ENCODE results near the gene HDAC7.

The HDAC7 gene

DNA sequence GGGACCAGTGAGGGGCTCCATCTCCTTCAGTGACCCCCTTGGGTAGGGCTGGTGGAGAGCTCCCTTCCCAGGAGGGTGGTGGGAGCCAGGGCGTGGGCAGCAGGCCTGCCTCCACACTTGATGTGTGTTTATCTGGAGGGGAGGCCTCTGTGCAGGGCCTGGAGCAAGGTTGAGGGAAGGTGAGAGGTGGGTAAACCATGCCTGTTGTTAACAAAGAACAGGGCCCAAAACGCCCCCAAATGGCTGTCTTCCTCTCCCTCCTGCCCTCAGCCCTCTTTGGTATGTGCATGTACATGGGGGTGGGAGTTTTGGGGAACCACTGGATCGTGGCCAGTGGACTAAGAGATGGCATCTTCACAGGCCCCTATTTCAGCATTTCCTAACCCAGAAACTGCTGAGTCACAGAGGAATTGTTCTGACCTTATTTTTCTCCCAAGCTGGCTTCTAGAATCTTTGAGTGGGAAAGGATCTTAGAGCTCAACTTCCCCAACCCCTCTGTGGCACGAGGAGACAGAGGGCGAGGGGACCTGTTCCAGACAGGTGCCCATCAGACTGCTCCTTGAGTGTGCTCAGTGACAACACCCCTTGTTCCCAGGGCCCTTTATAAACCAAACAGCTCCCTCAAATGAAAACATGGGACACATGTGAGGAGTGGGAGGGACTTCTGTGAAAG, 43.1 kb downstream of the HDAC7 start:
- no peak for DNase-seq

- DNase-seq: no peak
These were observed 44.4 kb downstream of the HDAC7 start for GRCh38 chr12:47775100-47775911.

- no peak for DNase-seq
These were observed 45.0 kb downstream of the HDAC7 start for GRCh38 chr12:47774663-47775062.

GRCh38 chr12:47773858-47774580, 45.7 kb downstream of the HDAC7 start:
- DNase-seq: no peak

GRCh38 chr12:47773062-47773857, 46.4 kb downstream of the HDAC7 start, which contains the start of gene SLC48A1:
Gene SLC48A1 (plus strand): TSS chr12:47773238. CDS start chr12:47773305, 67 bp downstream.
- DNase-seq: peak; percentile 87

DNA sequence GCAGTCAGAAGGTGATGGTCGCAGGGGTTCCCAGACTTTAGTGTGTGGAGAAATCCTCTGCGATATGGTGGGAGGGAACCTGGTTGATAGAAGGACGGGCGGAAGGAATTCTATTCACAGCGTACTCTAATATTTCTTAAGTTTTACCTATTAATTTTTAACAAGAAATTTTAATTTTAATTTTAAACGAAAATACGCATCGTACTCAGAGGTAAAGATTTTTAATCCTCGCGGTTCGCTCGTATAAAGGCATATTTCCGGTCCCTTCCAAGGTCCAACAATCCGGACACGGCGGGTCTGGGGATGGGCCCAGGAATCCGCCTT, 47.0 kb downstream of the HDAC7 start:
- no peak for DNase-seq

DNA sequence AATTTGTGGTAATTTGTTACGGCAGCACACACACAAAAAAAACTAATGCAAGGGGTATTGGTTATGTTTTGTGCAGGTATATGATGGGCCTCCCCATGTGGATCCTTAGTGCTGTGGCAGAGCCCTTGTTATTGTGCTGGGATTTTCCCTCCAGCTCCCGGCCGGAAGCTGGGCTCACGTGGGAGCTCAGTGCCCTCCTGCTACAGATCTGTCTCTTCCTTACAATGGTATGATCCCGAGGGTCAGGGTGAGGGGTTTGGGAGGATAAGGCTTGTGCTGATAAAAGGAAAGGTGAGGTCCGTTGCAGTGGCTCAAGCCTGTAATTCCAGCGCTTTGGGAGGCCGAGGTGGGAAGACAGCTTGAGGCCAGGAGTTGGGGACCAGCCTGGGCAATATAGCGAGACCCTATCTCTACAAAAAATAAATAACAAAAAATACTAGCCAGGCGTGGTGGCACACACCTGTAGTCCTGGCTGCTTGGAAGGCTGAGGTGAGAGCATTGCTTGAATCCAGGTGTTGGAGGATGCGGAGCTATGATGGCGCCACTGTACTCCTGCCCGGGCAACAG, 47.5 kb downstream of the HDAC7 start:
- DNase-seq: no peak

DNA sequence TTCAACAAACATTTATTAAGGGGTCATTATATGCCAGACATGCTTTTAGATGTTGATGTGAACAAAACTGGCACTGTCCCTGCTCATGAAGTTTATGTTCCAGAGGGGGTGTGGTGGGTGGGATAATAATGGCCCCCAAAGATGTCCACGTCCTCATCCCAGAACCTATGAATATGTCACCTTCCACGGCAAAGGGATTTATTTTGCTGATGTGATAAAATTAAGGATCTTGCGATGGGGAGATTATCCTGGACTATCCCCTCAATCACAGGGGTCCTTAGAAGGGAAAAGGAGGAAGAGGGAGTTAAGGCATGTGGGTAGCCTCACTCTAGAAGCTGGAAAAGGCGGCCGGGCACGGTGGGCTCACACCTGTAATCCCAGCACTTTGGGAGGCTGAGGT, 48.4 kb downstream of the HDAC7 start:
- no peak for DNase-seq

DNA sequence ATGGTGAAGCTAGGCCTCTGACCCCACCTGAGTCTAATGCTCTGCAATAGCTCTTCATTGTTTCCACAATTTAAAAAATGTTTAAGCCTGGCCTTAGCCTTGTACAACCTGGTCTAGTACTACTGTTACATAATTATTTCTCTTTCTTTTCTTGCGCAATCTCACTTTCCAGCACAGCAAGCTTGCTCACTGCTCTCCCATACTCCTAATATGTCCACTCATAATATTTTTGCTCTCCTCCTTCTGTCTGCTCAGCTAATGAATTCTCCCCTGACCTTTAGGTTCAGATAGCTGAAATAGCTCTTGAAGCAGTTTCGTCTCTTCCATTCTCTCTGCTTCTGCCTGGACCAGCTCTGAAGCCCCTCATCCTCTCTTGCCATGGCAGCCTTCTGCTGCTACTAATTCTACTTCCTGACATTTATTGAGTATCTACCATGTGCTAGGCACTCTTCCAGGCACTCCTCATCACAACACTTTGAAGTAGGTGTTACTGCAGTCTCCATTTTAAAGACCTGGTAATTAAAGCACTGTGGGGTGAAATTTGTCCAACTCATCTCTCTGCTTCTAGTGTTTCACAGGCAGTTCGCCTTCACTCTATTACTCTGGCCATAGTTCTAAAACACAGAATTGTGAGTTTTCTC, 49.5 kb downstream of the HDAC7 start:
- DNase-seq: no peak

DNA sequence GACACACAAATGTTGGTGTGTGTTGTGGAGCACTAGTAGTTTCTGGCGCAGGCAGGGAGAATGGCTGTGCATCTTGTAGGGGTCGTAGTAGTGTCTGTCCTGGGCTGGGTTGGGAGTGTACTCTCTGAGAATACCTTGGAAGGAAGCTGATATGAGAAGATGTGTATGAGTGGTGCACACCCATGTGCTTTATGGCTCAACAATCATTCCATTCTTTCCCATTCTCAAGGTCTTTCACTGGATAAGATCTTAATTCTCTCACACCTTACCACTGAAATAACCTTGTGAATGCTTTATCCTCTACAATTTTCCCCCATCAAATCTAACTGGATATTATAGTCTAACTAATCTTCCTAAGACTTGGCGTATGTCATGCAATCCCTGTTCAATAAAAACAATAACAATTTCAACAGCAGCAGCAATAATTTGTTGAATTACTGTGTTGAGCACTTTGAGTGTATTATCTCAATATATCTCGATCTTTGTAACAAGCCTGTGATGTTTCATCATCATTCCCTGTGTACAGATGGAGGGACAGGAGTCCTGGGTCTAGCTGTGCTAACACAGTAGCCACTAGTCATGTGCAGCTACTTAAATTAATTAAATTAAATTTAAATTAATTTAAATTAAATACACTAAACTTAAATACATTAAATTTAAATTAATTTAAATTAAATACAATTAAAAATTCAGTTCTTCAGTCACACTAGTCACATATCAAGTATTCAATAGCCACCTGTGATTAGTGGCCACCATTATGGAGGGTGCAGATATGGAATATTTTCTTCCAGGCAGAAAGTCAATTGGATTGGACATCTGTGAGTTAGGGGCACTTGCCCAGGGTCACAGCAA, 50.2 kb downstream of the HDAC7 start:
- DNase-seq: no peak

DNA sequence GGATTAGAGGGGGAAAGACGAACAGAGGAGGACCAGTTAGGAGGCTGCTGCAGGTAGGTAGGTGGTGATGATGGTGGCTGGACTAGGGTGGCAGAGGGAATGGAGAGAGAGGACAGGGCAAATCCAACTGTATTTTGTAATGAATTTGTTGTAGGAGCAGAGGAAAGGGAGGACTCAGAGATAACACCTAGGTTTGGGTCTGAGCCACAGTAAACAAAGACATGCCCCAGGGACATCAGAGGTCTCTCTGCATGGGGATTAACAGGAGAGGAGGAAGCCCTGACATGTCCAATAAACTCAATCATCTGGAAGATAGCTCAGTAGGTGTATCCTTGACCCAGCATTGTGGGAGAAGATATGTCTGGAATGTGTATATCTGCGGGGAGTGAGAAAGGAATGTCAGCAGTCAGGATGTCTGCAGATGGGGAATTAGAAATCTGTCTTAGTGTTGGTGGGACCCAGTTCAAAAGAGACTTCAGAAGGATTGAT, 51.3 kb downstream of the HDAC7 start:
- DNase-seq: no peak

- peak; percentile 77 for DNase-seq
These were observed 52.4 kb downstream of the HDAC7 start for GRCh38 chr12:47767216-47767724.

- DNase-seq: no peak
These were observed 53.0 kb downstream of the HDAC7 start for GRCh38 chr12:47766502-47767215.

DNA sequence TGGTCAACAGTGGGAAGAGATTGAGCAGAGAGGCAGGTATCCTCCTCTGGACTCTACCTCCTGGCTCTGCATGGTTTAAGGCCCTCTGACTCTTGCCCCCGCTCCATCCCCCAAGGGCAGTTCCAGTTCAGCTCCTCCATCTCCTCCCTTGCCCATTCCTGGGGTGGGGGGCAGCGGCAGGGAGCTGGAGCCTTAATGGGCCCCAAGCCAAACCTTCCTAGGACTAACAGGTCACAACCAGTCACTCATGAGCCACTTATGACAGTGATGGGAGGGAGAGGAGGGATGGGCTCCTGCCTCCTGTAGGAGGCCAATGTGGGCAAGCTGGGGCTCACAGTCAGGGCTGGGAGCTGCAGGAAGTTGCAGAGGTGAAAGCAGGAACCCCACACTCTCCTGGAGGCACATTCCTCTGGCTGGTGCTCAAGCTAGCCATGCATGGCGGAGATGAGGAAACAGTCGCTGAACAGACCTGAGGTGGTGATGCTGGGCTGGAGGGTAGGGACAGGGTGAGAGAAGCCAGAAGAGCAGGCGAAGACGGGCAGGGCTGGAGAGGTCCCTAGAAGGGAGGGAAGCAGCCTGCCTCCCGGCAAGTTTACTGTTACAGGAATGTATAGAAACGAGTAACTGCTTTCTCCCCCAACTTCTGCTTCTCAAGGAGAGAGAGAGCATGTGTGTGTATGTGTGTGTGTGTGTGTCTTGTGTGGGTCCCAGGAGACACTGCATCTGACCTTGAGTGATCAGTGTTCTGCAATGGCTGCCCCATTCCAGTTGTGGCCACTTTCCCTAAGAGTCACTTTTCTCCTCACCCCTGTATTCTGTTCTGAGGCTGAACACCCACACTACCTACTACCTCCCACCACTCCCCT, 56.0 kb downstream of the HDAC7 start:
- no peak for DNase-seq

GRCh38 chr12:47762850-47763465, 56.7 kb downstream of the HDAC7 start:
- DNase-seq: no peak

- DNase-seq: peak; percentile 81
These were observed 60.6 kb downstream of the HDAC7 start, which contains the start of gene RAPGEF3 for GRCh38 chr12:47758834-47759690. Gene RAPGEF3 (minus strand): TSS chr12:47758880. CDS start chr12:47758556, 324 bp downstream.

DNA sequence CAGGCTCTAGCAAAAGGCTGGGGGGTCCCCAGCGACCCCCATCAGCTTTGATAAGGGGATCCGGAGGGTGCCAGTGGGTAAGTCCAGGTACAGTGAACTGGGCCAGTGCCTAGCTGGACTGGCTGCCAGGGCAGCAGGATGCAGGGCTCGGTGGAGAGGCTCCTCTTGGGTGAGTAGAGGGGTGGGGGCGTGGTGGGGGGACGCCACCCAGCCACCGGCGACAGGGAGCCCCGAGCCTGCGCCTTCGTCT, 61.2 kb downstream of the HDAC7 start:
- no peak for DNase-seq
